GM12892 (cell line): ENCODE measurements around the gene DDX51.

Experiments
- POLR2A ChIP-seq: IDR thresholded peaks from 2 replicates; pipeline ENCODE4 v1.6.1; 2011; ENCODE audit warnings: low read depth, low read length, control low read depth
- POLR2AphosphoS5 ChIP-seq: IDR thresholded peaks from 2 replicates; pipeline ENCODE4 v1.6.1; 2011; ENCODE audit warnings: low read depth, low read length, control low read depth

GRCh38 chr12:132189378-132190011 is 45.4 kb upstream of the DDX51 start:
- TF ChIP-seq POLR2A (no peak), POLR2AphosphoS5 (no peak)
